ENCODE data around the gene SLC46A1.

The SLC46A1 gene

DNA sequence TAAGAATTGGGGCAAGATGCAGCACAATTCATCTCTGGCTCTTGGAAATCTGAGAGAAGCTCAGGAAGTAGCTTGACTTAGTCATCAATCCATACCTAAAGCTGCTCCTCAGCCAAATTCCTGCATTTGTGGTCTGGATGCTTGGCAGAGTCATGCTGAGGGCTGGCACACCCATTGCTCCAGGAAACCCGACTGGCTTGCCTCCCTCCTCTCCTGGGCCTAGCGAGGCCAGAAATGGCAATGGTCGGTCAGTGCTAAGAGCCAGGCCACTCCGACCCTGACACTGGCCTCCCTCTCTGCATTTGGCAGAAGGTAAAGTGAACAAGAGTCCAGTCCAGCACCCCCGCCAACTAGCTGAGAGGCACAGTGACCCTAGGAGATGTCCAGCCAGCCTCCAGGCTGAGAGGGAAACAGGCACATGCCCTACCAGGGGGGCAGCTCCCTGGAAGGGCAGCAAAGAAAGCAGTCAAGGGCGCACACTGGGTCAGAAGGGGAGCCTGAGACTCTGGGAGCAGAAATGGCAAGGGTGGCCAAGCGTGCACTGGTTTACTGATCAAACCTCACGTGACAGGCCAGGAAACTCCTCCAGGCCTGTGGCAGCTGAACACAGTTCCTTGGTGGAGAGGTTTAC is 58.6 kb downstream of the SLC46A1 start:
- ChIA-PET CTCF (interaction anchor here (0.6 to 1.6 kb wide), 3 partner anchors 69 to 542 kb away, joined by 3 read pairs; no protein-coding TSS in a partner anchor), POLR2A (interaction anchor here (1.3 to 4.0 kb wide), 3 partner anchors 8 to 12 kb away, joined by 4 to 36 read pairs (median 18); partner anchors contain the start of genes IFT20, POLDIP2 and TNFAIP1)
- TF ChIP-seq NFRKB (IDR thresholded peaks at IDR 0.05) (no peak), ZNF384 (IDR thresholded peaks at IDR 0.05) (no peak), CTBP1 (IDR thresholded peaks at IDR 0.05; ENCODE audit: borderline replicate concordance) (no peak), LEF1 (IDR thresholded peaks at IDR 0.05; ENCODE audit: borderline replicate concordance) (no peak), FOXK2 (IDR thresholded peaks at IDR 0.05) (no peak), BHLHE40 (IDR thresholded peaks at IDR 0.05; ENCODE audit: borderline replicate concordance) (no peak), TARDBP (IDR thresholded peaks at IDR 0.05) (no peak), SUZ12 (IDR thresholded peaks at IDR 0.05) (no peak), SP1 (IDR thresholded peaks at IDR 0.05) (no peak), L3MBTL2 (conservative IDR thresholded peaks at IDR 0.05) (no peak), FOXA1 (IDR thresholded peaks at IDR 0.05) (no peak), ARNT (IDR thresholded peaks at IDR 0.05) (no peak)
- TF ChIP-seq, protein P1, sequence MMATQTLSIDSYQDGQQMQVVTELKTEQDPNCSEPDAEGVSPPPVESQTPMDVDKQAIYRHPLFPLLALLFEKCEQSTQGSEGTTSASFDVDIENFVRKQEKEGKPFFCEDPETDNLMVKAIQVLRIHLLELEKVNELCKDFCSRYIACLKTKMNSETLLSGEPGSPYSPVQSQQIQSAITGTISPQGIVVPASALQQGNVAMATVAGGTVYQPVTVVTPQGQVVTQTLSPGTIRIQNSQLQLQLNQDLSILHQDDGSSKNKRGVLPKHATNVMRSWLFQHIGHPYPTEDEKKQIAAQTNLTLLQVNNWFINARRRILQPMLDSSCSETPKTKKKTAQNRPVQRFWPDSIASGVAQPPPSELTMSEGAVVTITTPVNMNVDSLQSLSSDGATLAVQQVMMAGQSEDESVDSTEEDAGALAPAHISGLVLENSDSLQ (IDR thresholded peaks at IDR 0.05), result no peak
- no peak for DNase-seq (ENCODE audit: extremely low spot score)

DNA sequence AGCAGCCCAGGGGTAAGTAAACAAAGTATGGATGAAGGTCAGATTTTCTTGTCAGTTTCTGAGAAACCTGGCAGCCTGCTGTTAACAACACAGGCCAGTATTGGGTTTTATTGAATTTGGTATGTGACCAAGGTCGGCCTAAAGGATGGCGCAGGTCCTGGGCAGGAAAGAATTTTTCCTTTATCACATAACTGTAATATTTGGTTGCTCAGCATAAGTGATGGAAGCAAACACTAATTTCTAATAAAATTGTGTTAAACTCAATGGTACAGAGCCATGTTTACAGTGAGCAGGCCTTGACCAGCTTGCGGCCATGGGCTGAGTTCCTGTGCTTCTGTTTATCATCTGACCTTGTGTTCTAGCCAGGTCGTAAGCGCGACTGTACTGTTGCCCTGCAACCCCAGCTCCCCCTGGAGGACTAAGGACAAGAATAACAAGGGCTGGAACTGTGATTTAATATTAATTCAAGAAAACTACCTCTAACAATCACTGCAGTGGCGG is 59.2 kb downstream of the SLC46A1 start:
- ChIA-PET POLR2A (interaction anchor here (1.3 to 4.0 kb wide), 4 partner anchors 7 to 59 kb away, joined by 4 to 36 read pairs (median 13); partner anchors contain the start of genes IFT20, POLDIP2, SLC46A1 and TNFAIP1), CTCF (interaction anchor here (0.6 to 1.6 kb wide), 3 partner anchors 70 to 541 kb away, joined by 3 read pairs; no protein-coding TSS in a partner anchor)
- DNase-seq (ENCODE audit: extremely low spot score), result no peak
- TF ChIP-seq SUZ12 (IDR thresholded peaks at IDR 0.05), result no peak
- no peak for TF ChIP-seq CTBP1 (IDR thresholded peaks at IDR 0.05; ENCODE audit: borderline replicate concordance)
- no peak for TF ChIP-seq FOXA1 (IDR thresholded peaks at IDR 0.05)
- no peak for TF ChIP-seq LEF1 (IDR thresholded peaks at IDR 0.05; ENCODE audit: borderline replicate concordance)
- no peak for TF ChIP-seq ARNT (IDR thresholded peaks at IDR 0.05)
- TF ChIP-seq NFRKB (IDR thresholded peaks at IDR 0.05), result no peak
- no peak for TF ChIP-seq HDGF (IDR thresholded peaks at IDR 0.05; ENCODE audit: borderline replicate concordance)
- no peak for TF ChIP-seq L3MBTL2 (conservative IDR thresholded peaks at IDR 0.05)
- TF ChIP-seq ELF4 (IDR thresholded peaks at IDR 0.05), result no peak
- no peak for TF ChIP-seq BHLHE40 (IDR thresholded peaks at IDR 0.05; ENCODE audit: borderline replicate concordance)
- no peak for TF ChIP-seq TARDBP (IDR thresholded peaks at IDR 0.05)
- TF ChIP-seq ZNF384 (IDR thresholded peaks at IDR 0.05), result no peak
- TF ChIP-seq SP1 (IDR thresholded peaks at IDR 0.05), result no peak
- no peak for TF ChIP-seq FOXK2 (IDR thresholded peaks at IDR 0.05)
- TF ChIP-seq, protein P1 (IDR thresholded peaks at IDR 0.05), result no peak
- TF ChIP-seq FOXM1 (IDR thresholded peaks at IDR 0.05; ENCODE audit: borderline replicate concordance), result no peak

DNA sequence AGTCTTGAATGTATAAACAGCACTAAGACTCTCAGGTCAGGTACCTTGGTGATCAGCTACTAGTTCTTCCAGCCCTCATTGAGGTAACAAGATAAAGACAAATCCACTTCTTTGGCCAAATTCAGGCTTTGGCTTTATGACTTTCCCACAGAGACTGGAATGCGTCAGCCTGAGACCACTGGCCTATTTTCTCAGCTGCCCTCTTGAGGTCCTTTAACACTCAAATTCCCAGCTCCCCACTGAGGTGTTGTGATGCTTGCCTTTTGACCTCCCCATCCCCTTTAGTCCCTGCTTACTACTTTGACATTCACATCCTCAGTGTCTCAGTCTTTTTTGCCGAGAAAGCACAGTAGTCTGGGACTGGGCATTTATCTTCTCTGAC is 59.8 kb downstream of the SLC46A1 start:
- no peak for DNase-seq (ENCODE audit: extremely low spot score)
- TF ChIP-seq ZNF384 (IDR thresholded peaks at IDR 0.05), result no peak
- TF ChIP-seq CTBP1 (IDR thresholded peaks at IDR 0.05; ENCODE audit: borderline replicate concordance), result no peak
- no peak for TF ChIP-seq TARDBP (IDR thresholded peaks at IDR 0.05)
- TF ChIP-seq FOXM1 (IDR thresholded peaks at IDR 0.05; ENCODE audit: borderline replicate concordance), result no peak
- no peak for TF ChIP-seq ELF4 (IDR thresholded peaks at IDR 0.05)
- TF ChIP-seq FOXA1 (IDR thresholded peaks at IDR 0.05), result no peak
- no peak for TF ChIP-seq L3MBTL2 (conservative IDR thresholded peaks at IDR 0.05)
- TF ChIP-seq LEF1 (IDR thresholded peaks at IDR 0.05; ENCODE audit: borderline replicate concordance), result no peak
- no peak for TF ChIP-seq FOXK2 (IDR thresholded peaks at IDR 0.05)
- TF ChIP-seq, protein P1 (IDR thresholded peaks at IDR 0.05), result no peak
- no peak for TF ChIP-seq NFRKB (IDR thresholded peaks at IDR 0.05)
- TF ChIP-seq ARNT (IDR thresholded peaks at IDR 0.05), result no peak
- no peak for TF ChIP-seq BHLHE40 (IDR thresholded peaks at IDR 0.05; ENCODE audit: borderline replicate concordance)
- no peak for TF ChIP-seq HDGF (IDR thresholded peaks at IDR 0.05; ENCODE audit: borderline replicate concordance)
- no peak for TF ChIP-seq SP1 (IDR thresholded peaks at IDR 0.05)
- no peak for TF ChIP-seq SUZ12 (IDR thresholded peaks at IDR 0.05)
- ChIA-PET POLR2A (interaction anchor here (2.0 to 4.0 kb wide), 3 partner anchors 11 to 59 kb away, joined by 8 to 36 read pairs (median 18); partner anchors contain the start of genes IFT20, POLDIP2, SLC46A1 and TNFAIP1), CTCF (interaction anchor here (0.6 to 1.6 kb wide), 4 partner anchors 11 to 482 kb away, joined by 3 to 8 read pairs (median 3); partner anchors contain the start of genes IFT20 and TNFAIP1)

DNA sequence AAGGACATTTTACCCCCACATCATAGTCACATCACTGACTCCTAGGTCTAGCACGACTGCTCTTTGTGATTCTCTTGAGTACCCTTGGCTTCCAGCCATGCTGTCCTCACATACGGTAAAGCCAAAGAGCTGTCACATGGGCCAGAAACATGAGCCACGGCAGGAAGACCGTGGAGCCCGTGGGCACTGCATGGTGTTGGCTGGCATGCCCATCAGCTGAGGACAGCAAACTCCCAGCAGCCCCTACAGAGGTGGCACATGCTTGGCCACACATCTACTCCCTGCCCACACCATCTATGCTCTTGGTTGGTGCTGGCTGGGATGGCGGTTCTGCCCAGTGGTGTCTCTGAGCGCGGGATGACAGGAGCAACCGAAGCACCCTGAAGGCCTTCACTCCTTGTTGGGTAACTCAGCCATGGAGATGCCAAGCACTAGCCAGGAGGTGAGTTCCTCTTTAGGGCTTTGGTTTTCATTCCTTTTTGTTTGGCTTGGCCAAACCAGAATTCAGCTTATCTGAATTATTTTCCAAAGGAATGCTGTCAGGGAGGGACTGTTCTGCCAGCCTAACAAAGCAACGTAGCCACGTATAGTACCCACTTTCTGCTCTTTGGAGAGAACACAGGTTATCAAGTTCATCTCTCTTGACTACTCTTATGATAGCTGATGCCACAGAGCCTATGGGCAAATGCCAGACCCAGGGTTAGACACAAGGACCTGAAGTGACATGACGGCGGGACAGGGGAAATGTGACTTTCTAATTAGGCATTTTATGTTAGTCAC is 60.4 kb downstream of the SLC46A1 start:
- ChIA-PET POLR2A (interaction anchor here (0.9 to 4.0 kb wide), 7 partner anchors 9 to 60 kb away, joined by 3 to 36 read pairs (median 8); partner anchors contain the start of genes IFT20, POLDIP2, SLC46A1 and TNFAIP1), CTCF (interaction anchor here (0.6 to 1.1 kb wide), 3 partner anchors 10 to 482 kb away, joined by 3 to 8 read pairs (median 3); partner anchors contain the start of genes IFT20 and TNFAIP1)
- no peak for TF ChIP-seq LEF1 (IDR thresholded peaks at IDR 0.05; ENCODE audit: borderline replicate concordance)
- no peak for TF ChIP-seq ZNF384 (IDR thresholded peaks at IDR 0.05)
- TF ChIP-seq SP1 (IDR thresholded peaks at IDR 0.05), result no peak
- no peak for TF ChIP-seq HDGF (IDR thresholded peaks at IDR 0.05; ENCODE audit: borderline replicate concordance)
- no peak for TF ChIP-seq L3MBTL2 (conservative IDR thresholded peaks at IDR 0.05)
- TF ChIP-seq, protein P1 (IDR thresholded peaks at IDR 0.05), result no peak
- no peak for TF ChIP-seq ELF4 (IDR thresholded peaks at IDR 0.05)
- no peak for TF ChIP-seq SUZ12 (IDR thresholded peaks at IDR 0.05)
- TF ChIP-seq TARDBP (IDR thresholded peaks at IDR 0.05), result no peak
- no peak for TF ChIP-seq FOXA1 (IDR thresholded peaks at IDR 0.05)
- TF ChIP-seq ARNT (IDR thresholded peaks at IDR 0.05), result no peak
- TF ChIP-seq FOXM1 (IDR thresholded peaks at IDR 0.05; ENCODE audit: borderline replicate concordance), result no peak
- no peak for TF ChIP-seq FOXK2 (IDR thresholded peaks at IDR 0.05)
- no peak for TF ChIP-seq BHLHE40 (IDR thresholded peaks at IDR 0.05; ENCODE audit: borderline replicate concordance)
- no peak for TF ChIP-seq NFRKB (IDR thresholded peaks at IDR 0.05)
- TF ChIP-seq CTBP1 (IDR thresholded peaks at IDR 0.05; ENCODE audit: borderline replicate concordance), result no peak
- DNase-seq (ENCODE audit: extremely low spot score), result no peak

All from HEK293T (cell line).